Measurements from ENCODE around the gene SPRY1. TPM values are rescaled to one million over a fixed set of nuclear protein-coding genes. Genes with fewer than 3 reads are reported as not detected.
A peak's percentile ranks its signal among the peaks of the same experiment; 100 is the strongest.

The SPRY1 gene
- total RNA-seq, 2 experiments from 2014 or later, result 137 to 144 TPM

DNA sequence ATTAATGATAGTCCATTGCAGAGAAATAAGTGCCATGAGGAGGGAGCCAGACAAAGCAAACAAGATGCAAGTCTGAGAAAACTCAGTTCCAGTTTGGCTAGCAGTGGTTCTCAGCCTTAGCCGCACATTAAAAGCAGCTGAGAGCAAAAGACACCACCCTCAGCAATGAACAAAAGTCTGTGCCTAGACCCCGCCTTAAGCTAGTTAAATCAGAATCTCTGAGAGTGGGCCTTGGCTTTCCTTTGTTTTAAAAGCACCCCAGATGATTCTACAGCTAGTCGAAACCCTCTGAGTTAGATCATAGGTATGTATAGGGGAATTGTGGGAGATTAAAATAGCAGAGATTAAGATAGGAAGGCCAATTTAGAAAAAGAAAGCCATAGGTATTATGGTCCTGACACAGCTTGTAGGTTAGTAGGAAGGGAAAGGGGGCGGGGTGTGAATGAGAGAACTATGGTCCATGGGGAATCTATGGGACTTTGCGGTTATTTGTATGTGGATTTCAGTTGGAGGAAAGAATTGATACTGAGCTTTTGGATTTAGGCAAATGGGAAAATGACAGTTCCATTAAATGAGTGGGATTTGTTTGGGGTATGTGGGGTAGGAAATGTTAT lies 12.0 kb downstream of the SPRY1 start:
- no peak overlapping the region for H3K27ac Mint-ChIP-seq

DNA sequence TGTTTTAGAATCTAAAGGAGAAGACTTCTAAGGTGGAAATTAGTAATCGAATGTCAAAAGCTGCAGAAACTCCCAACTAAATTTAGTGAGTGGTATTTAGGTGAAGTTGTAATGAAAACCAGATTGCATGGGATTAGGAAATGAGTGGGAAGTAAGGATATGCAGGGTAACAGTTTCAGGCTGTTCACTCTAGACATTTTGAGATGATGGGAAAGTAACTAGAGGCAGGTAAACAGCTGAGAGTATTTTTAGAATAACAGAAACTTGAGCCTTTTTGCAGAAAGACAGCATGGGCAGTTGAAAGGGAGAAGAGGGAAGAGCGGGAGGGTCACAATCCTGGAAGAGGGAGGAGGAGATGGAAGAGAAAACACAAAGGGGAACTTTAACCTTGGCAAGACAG lies 12.7 kb downstream of the SPRY1 start:
- no peak overlapping the region for H3K27ac Mint-ChIP-seq
- ATAC-seq, result no peak
- ChIA-PET POLR2A (interaction anchor here (8.1 kb wide), 1 partner anchor 10 kb away, joined by 56 read pairs; the partner anchor contains the start of gene SPRY1), CTCF (interaction anchor here (1.0 to 1.7 kb wide), 3 partner anchors 9 to 13 kb away, joined by 4 to 6 read pairs (median 4); partner anchors contain the start of gene SPRY1)
- no peak overlapping the region for H3K4me3 Mint-ChIP-seq
- H3K4me1 Mint-ChIP-seq (ENCODE audit: low read depth), result peaks cover 44% of the 10 kb centered on the region
- no peak for DNase-seq
- peaks cover 26% of the 10 kb centered on the region for H3K36me3 Mint-ChIP-seq (ENCODE audit: low read depth)
- no peaks in the 10 kb centered on the region for H3K27me3 Mint-ChIP-seq
- intact Hi-C loops (cut with micrococcal nuclease), result no loop called here
- no peak for TF ChIP-seq CTCF (IDR thresholded peaks at IDR 0.05)
- no peaks in the 10 kb centered on the region for H3K9me3 Mint-ChIP-seq

More for the DNA sequence above, 12.0 kb downstream of the SPRY1 start:
- H3K4me1 Mint-ChIP-seq (ENCODE audit: low read depth), result peaks cover 48% of the 10 kb centered on the region
- ChIA-PET POLR2A (interaction anchor here (8.1 kb wide), 1 partner anchor 10 kb away, joined by 56 read pairs; the partner anchor contains the start of gene SPRY1), CTCF (interaction anchor here (0.9 to 1.2 kb wide), 3 partner anchors 8 to 306 kb away, joined by 3 to 4 read pairs (median 4); no protein-coding TSS in a partner anchor)
- H3K4me3 Mint-ChIP-seq, result no peak overlapping the region
- intact Hi-C loops (cut with micrococcal nuclease), result no loop called here
- DNase-seq (no peak), ATAC-seq (no peak)
- H3K9me3 Mint-ChIP-seq, result no peaks in the 10 kb centered on the region
- TF ChIP-seq CTCF (IDR thresholded peaks at IDR 0.05), result no peak
- H3K36me3 Mint-ChIP-seq (ENCODE audit: low read depth), result peaks cover 34% of the 10 kb centered on the region
- no peaks in the 10 kb centered on the region for H3K27me3 Mint-ChIP-seq

DNA sequence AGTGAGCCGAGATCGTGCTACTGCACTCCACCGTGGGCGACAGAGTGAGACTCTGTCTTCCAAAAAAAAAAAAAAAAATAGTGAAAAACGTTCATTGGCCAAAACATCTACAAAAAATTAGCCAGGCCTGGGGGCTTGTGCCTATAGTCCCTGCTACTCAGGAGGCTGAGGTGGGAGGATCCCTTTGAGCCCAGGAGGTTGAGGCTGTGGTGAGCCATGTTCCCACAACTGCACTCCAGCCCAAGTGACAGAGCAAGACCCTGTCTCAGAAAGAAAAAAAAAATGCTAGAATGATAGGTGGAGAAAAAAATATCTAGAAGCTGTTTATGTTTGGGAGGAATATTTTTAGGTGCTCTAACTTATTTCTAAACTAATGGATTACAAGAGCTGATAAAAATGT lies 14.9 kb downstream of the SPRY1 start:
- H3K36me3 Mint-ChIP-seq (ENCODE audit: low read depth), result peaks cover 13% of the 10 kb centered on the region
- POLR2A ChIA-PET, result interaction anchor here (0.8 to 8.1 kb wide), 5 partner anchors 9 to 77 kb away, joined by 3 to 56 read pairs (median 4); partner anchors contain the start of gene SPRY1
- DNase-seq (peak; percentile 40), ATAC-seq (no peak)
- intact Hi-C loops (cut with micrococcal nuclease), result no loop called here
- peaks cover 47% of the 10 kb centered on the region for H3K4me1 Mint-ChIP-seq (ENCODE audit: low read depth)
- H3K9me3 Mint-ChIP-seq, result no peaks in the 10 kb centered on the region
- no peak overlapping the region for H3K4me3 Mint-ChIP-seq
- TF ChIP-seq CTCF (IDR thresholded peaks at IDR 0.05), result no peak
- H3K27ac Mint-ChIP-seq, result peak overlapping the region; percentile 92
- CTCF ChIA-PET, result interaction anchor here (1.2 to 1.5 kb wide), 4 partner anchors 12 to 153 kb away, joined by 4 to 5 read pairs (median 4); partner anchors contain the start of gene SPRY1
- no peaks in the 10 kb centered on the region for H3K27me3 Mint-ChIP-seq

GRCh38 chr4:123412091-123412505 lies 15.5 kb downstream of the SPRY1 start:
- intact Hi-C loops (cut with micrococcal nuclease), result loop anchor here (2.0 kb wide), 1 partner anchor 13 kb away; no protein-coding TSS in a partner anchor
- no peaks in the 10 kb centered on the region for H3K9me3 Mint-ChIP-seq
- no peaks in the 10 kb centered on the region for H3K27me3 Mint-ChIP-seq
- peaks cover 10% of the 10 kb centered on the region for H3K36me3 Mint-ChIP-seq (ENCODE audit: low read depth)
- peaks cover 49% of the 10 kb centered on the region for H3K4me1 Mint-ChIP-seq (ENCODE audit: low read depth)
- DNase-seq (no peak), ATAC-seq (peak; percentile 49)
- H3K27ac Mint-ChIP-seq, result peak overlapping the region; percentile 92
- ChIA-PET POLR2A (interaction anchor here (0.8 to 8.1 kb wide), 3 partner anchors 9 to 75 kb away, joined by 3 to 56 read pairs (median 5); partner anchors contain the start of gene SPRY1), CTCF (interaction anchor here (0.7 to 1.5 kb wide), 5 partner anchors 10 to 152 kb away, joined by 3 to 5 read pairs (median 4); partner anchors contain the start of gene SPRY1)
- peak overlapping the region; percentile 39 for H3K4me3 Mint-ChIP-seq
- no peak for TF ChIP-seq CTCF (IDR thresholded peaks at IDR 0.05)
